ENCODE results near the gene PDGFB. TPM values are rescaled to one million over a fixed set of nuclear protein-coding genes. Genes with fewer than 3 reads are reported as not detected.

The PDGFB gene
- total RNA-seq, 2 donors from 2014 or later = 1.9 to 5.6 TPM

- Histone ChIP-seq H3K9ac (ENCODE audit: low read depth in 2 of 2, low read length in 2 of 2) (no peak overlapping the region), H3K27ac (no peak overlapping the region)
Observed at GRCh38 chr22:39255449-39256185, 10.8 kb upstream of the PDGFB start.

GRCh38 chr22:39254789-39255298 is 10.1 kb upstream of the PDGFB start:
- no peaks in the 10 kb centered on the region for H3K36me3 ChIP-seq
- H3K9me3 ChIP-seq = no peaks in the 10 kb centered on the region
- H3K4me1 ChIP-seq = no peaks in the 10 kb centered on the region
- H3K27ac ChIP-seq = no peak overlapping the region
- peaks cover 12% of the 10 kb centered on the region for H3K27me3 ChIP-seq
- no peak overlapping the region for H3K4me3 ChIP-seq
- intact Hi-C loops (cut with DNase I) = no loop called here
- DNase-seq = no peak
- TF ChIP-seq, protein P1, sequence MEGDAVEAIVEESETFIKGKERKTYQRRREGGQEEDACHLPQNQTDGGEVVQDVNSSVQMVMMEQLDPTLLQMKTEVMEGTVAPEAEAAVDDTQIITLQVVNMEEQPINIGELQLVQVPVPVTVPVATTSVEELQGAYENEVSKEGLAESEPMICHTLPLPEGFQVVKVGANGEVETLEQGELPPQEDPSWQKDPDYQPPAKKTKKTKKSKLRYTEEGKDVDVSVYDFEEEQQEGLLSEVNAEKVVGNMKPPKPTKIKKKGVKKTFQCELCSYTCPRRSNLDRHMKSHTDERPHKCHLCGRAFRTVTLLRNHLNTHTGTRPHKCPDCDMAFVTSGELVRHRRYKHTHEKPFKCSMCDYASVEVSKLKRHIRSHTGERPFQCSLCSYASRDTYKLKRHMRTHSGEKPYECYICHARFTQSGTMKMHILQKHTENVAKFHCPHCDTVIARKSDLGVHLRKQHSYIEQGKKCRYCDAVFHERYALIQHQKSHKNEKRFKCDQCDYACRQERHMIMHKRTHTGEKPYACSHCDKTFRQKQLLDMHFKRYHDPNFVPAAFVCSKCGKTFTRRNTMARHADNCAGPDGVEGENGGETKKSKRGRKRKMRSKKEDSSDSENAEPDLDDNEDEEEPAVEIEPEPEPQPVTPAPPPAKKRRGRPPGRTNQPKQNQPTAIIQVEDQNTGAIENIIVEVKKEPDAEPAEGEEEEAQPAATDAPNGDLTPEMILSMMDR (IDR thresholded peaks at IDR 0.05) = no peak
- peak overlapping the region in 1 of 2 donors; percentile 43 for H3K9ac ChIP-seq (ENCODE audit: low read depth in 2 of 2, low read length in 2 of 2)

More at GRCh38 chr22:39255449-39256185, 10.8 kb upstream of the PDGFB start:
- Histone ChIP-seq H3K4me3 (no peak overlapping the region), H3K9me3 (no peaks in the 10 kb centered on the region), H3K27me3 (peaks cover 12% of the 10 kb centered on the region), H3K36me3 (no peaks in the 10 kb centered on the region), H3K4me1 (no peaks in the 10 kb centered on the region)
- intact Hi-C loops (cut with DNase I) = no loop called here
- TF ChIP-seq, protein P1 (IDR thresholded peaks at IDR 0.05) = no peak
- DNase-seq = no peak

GRCh38 chr22:39254122-39254521 is 9.3 kb upstream of the PDGFB start:
- H3K36me3 ChIP-seq = no peaks in the 10 kb centered on the region
- H3K9ac ChIP-seq (ENCODE audit: low read depth in 2 of 2, low read length in 2 of 2) = no peak overlapping the region
- intact Hi-C loops (cut with DNase I) = no loop called here
- no peak for DNase-seq
- H3K9me3 ChIP-seq = no peaks in the 10 kb centered on the region
- TF ChIP-seq, protein P1 (IDR thresholded peaks at IDR 0.05) = no peak
- H3K27me3 ChIP-seq = peaks cover 12% of the 10 kb centered on the region
- H3K27ac ChIP-seq = no peak overlapping the region
- H3K4me1 ChIP-seq = no peaks in the 10 kb centered on the region
- H3K4me3 ChIP-seq = no peak overlapping the region

GRCh38 chr22:39253435-39254070 is 8.8 kb upstream of the PDGFB start:
- intact Hi-C loops (cut with DNase I) = no loop called here
- H3K27ac ChIP-seq = no peak overlapping the region
- no peaks in the 10 kb centered on the region for H3K36me3 ChIP-seq
- no peaks in the 10 kb centered on the region for H3K9me3 ChIP-seq
- DNase-seq = peak; percentile 52
- H3K4me1 ChIP-seq = no peaks in the 10 kb centered on the region
- peak overlapping the region in 1 of 2 donors; percentile 24 for H3K9ac ChIP-seq (ENCODE audit: low read depth in 2 of 2, low read length in 2 of 2)
- H3K4me3 ChIP-seq = no peak overlapping the region
- TF ChIP-seq, protein P1 (IDR thresholded peaks at IDR 0.05) = no peak
- peaks cover 12% of the 10 kb centered on the region for H3K27me3 ChIP-seq

GRCh38 chr22:39252461-39253434 is 8.0 kb upstream of the PDGFB start:
- Histone ChIP-seq H3K4me1 (no peaks in the 10 kb centered on the region), H3K27me3 (peaks cover 12% of the 10 kb centered on the region), H3K27ac (no peak overlapping the region), H3K36me3 (no peaks in the 10 kb centered on the region), H3K9ac (ENCODE audit: low read depth in 2 of 2, low read length in 2 of 2) (no peak overlapping the region), H3K4me3 (no peak overlapping the region), H3K9me3 (no peaks in the 10 kb centered on the region)
- TF ChIP-seq, protein P1 (IDR thresholded peaks at IDR 0.05) = no peak
- intact Hi-C loops (cut with DNase I) = no loop called here
- DNase-seq = no peak
